ENCODE data around the gene TMED4. TPM values are rescaled to one million over a fixed set of nuclear protein-coding genes. Genes with fewer than 3 reads are reported as not detected.
A peak's percentile ranks its signal among the peaks of the same experiment; 100 is the strongest.

The TMED4 gene
- total RNA-seq, 1 experiment from 2014 or later = 62.4 TPM

- Histone ChIP-seq H2BK5ac (ENCODE audit: insufficient read length, low read length) (no peak within 1 kb of the TSS), H3T11ph (ENCODE audit: low read length) (no peak within 1 kb of the TSS), H4K91ac (ENCODE audit: insufficient read length, low read depth, low read length) (no peak within 1 kb of the TSS), H3K27me3 (ENCODE audit: insufficient read depth, low read length) (no peaks in the 10 kb centered on the region), H3K9me3 (ENCODE audit: control insufficient read depth, low read depth, low read length) (no peaks in the 10 kb centered on the region), H4K20me1 (ENCODE audit: control insufficient read depth, insufficient read depth, insufficient read length) (no peaks in the 10 kb centered on the region), H2AK5ac (ENCODE audit: insufficient read length, low read length) (no peak within 1 kb of the TSS), H2AFZ (ENCODE audit: low read length) (no peak within 1 kb of the TSS), H4K5ac (ENCODE audit: insufficient read length, low read depth, low read length) (no peak within 1 kb of the TSS), H3K9ac (ENCODE audit: extremely low read depth, insufficient read length, low read length) (peak within 1 kb of the TSS; percentile 94), H3K79me2 (ENCODE audit: insufficient read depth, low read length) (peaks cover 20% of the 10 kb centered on the region; the same call in 1 of the 2 replicates), H3K56ac (ENCODE audit: insufficient read length, low read depth, low read length) (no peak within 1 kb of the TSS), H2BK15ac (ENCODE audit: low read depth, low read length) (no peak within 1 kb of the TSS), H3K4me2 (ENCODE audit: insufficient read depth, insufficient read length, low read length) (peak within 1 kb of the TSS; percentile 98), H3K23ac (ENCODE audit: insufficient read length, low read depth, low read length) (no peak within 1 kb of the TSS), H3K79me1 (ENCODE audit: insufficient read depth, low read depth, low read length, poor library complexity, severe bottlenecking) (peaks cover 3% of the 10 kb centered on the region), H3K23me2 (ENCODE audit: insufficient read length, low read depth, low read length, poor library complexity, severe bottlenecking) (peaks cover 4% of the 10 kb centered on the region), H2BK20ac (ENCODE audit: low read depth, low read length, poor library complexity, severe bottlenecking) (no peak within 1 kb of the TSS), H3K4ac (ENCODE audit: low read depth, low read length) (no peak within 1 kb of the TSS; the same call in 1 of the 2 replicates), H2BK120ac (ENCODE audit: low read depth, low read length, poor library complexity, severe bottlenecking) (no peak within 1 kb of the TSS), H3K18ac (ENCODE audit: insufficient read length, low read depth, low read length) (peak within 1 kb of the TSS; percentile 84), H3K27ac (ENCODE audit: insufficient read length, low read depth, low read length) (peak within 1 kb of the TSS; percentile 42), H3K14ac (ENCODE audit: insufficient read depth, low read length) (peak within 1 kb of the TSS; percentile 84), H2BK12ac (ENCODE audit: insufficient read length, low read depth, low read length) (no peak within 1 kb of the TSS), H4K8ac (replicated peaks; ENCODE audit: insufficient read length, low read depth, low read length) (no peak within 1 kb of the TSS), H3K4me1 (ENCODE audit: insufficient read depth, low read length) (no peaks in the 10 kb centered on the region; the same call in 1 of the 2 replicates)
- WGBS (ENCODE audit: extremely low coverage, insufficient read length, low lambda C conversion rate) = no CpG with 5 or more reads among the region's 93 CpGs
- TF ChIP-seq CTCF (conservative IDR thresholded peaks at IDR 0.05) = no peak
- peak within 1 kb of the TSS; percentile 91 to 94 for H3K4me3 Mint-ChIP-seq
- peak within 1 kb of the TSS; percentile 98 to 99 (median 99) for H3K27ac Mint-ChIP-seq
- peaks cover 2% of the 10 kb centered on the region; the same call in 1 of the 2 replicates for H3K27me3 Mint-ChIP-seq (ENCODE audit: low read depth)
- peaks cover 4 to 11% (median 10%) of the 10 kb centered on the region in 3 experiments for H3K36me3 Mint-ChIP-seq (ENCODE audit: insufficient read depth in 1 of 3, low read depth in 3 of 3)
- peaks cover 9 to 19% of the 10 kb centered on the region in 2 experiments for H3K4me1 Mint-ChIP-seq
- DNase-seq = peak; percentile 97
- H3K9me3 Mint-ChIP-seq = no peaks in the 10 kb centered on the region; a peak in 1 of 5 replicates
Measured at GRCh38 chr7:44606341-44607140, 24.5 kb upstream of the TMED4 start, which contains the start of gene OGDH. Gene OGDH, plus strand, starts transcription at chr7:44606627. Its CDS starts 17,717 bp downstream, at chr7:44624344.
